OCI-LY1 (cell line): ENCODE results near the gene VASP.

ENCODE experiments used
- EZH2 ChIP-seq: fragments of 200-600 bp; sonication (generic), shearing (Covaris generic); IDR thresholded peaks from 2 replicates; pipeline ENCODE4 v1.8.0; 2017; ENCODE audit warnings: borderline replicate concordance, mixed run types, mild to moderate bottlenecking, antibody characterized with exemption, low read length, moderate library complexity, mixed read lengths
- TF ChIP-seq, protein P1 (sequence below): fragments of 200-600 bp; sonication (generic), shearing (Covaris generic); IDR thresholded peaks from 2 replicates; pipeline ENCODE4 v1.5.1; 2017; ENCODE audit warnings: mild to moderate bottlenecking, antibody characterized with exemption, low read length, moderate library complexity, mixed read lengths

DNA sequence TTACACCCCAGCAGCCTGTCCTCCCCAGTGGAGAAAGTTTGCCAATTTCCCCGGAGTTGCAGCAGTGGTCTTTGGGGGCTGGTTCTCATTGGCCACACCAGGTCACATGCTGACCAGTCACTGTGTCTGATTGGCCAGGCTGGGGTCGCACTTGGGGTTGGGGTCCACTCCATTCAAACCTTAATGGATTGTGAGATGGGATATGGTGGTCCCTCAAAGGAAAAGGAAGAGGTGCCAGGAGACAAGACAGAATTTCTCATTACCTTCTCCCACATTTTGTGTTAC is 5.6 kb upstream of the VASP start:
- TF ChIP-seq EZH2, result no peak
- TF ChIP-seq, protein P1, sequence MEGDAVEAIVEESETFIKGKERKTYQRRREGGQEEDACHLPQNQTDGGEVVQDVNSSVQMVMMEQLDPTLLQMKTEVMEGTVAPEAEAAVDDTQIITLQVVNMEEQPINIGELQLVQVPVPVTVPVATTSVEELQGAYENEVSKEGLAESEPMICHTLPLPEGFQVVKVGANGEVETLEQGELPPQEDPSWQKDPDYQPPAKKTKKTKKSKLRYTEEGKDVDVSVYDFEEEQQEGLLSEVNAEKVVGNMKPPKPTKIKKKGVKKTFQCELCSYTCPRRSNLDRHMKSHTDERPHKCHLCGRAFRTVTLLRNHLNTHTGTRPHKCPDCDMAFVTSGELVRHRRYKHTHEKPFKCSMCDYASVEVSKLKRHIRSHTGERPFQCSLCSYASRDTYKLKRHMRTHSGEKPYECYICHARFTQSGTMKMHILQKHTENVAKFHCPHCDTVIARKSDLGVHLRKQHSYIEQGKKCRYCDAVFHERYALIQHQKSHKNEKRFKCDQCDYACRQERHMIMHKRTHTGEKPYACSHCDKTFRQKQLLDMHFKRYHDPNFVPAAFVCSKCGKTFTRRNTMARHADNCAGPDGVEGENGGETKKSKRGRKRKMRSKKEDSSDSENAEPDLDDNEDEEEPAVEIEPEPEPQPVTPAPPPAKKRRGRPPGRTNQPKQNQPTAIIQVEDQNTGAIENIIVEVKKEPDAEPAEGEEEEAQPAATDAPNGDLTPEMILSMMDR, result no peak
